HL-60/S4 treated with retinoic acid at 250 ng/mL for 4 days and 3 days (cell line): ENCODE data around the gene SKIC2.
"Not testable (repeated sequence)": the region's sequence is repeated elsewhere in the genome, so short reads cannot be mapped to it uniquely, and the experiment has no call there.

Source experiments
- in situ Hi-C: fragments of 300-500 bp; cut with MboI; formaldehyde crosslinking; loops from 2 replicates; pipeline ENCODE4 v1.7.0; 2022; ENCODE audit warnings: low sequenced_read_pairs

SKIC2 gene

DNA sequence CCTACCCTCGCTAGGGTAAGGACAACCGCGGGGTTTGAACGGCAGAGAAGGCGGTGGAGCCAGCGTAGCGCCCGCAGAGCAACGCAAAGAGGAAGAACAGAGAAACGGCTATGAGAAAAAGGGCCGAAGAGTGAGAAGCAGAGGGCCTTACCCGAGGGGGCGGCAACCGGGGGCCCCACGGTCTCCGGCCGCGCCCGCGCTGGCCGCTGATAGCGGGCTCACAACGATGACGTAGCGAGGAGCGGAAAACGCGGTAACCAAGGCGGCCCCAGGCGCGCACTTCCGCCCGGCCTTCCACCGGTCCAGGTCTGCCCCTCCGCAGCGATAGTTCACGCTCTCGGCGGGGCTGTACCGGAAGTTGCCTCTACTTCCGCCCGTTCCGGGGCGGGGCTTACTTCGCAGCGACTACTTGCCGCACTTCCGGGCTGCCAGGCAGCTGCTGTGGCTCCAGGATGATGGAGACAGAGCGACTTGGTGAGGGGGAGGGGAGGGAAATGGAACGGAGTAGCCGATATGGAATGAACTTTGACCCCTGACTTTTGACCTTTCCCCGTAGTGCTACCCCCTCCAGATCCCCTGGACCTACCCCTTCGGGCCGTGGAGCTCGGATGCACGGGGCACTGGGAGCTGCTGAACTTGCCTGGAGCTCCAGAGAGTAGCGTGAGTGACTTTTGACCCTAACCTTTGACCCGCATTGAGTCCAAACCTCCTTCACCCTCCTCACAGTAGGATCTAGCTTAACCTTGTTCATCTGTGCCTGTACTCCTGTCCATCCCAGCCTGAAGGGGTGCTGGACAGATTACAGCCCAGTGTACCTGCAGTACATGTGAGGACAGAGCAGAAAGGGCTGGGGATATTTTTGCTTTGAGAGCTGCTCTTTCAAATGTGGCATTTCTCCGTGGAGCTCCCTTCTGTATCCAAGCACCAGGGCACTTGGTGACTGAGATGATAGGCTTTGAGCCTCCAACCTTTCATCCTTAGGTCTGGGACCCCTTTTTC lies at the start of gene SKIC2, which contains the start of gene NELFE:
TSS of gene SKIC2 (plus strand) at position 435 of the 999 bp plus-strand sequence. CDS start at position 453, 18 bp downstream.
TSS of gene NELFE (minus strand) at position 231 of the 999 bp plus-strand sequence. CDS start 525 bp downstream, outside the sequence.
- in situ Hi-C loops, result no loop called here

DNA sequence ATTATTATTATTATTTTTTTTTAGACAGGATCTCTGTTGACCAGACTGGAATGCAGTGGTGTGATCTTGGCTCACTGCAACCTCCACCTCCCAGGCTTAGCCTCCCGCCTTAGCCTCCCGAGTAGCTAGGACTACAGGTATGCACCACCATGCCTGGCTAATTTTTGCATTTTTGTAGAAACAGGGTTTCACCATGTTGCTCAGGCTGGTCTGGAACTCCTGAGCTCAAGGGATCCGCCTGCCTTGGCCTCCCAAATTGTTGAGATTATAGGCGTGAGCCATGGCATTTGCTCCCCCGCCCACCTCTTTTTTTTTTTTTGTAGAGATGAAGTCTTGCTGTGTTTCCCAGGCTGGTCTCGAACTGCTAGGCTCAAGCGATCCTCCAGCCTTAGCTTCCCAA lies 49.7 kb upstream of the SKIC2 start:
- in situ Hi-C loops, result not testable (repeated sequence)

DNA sequence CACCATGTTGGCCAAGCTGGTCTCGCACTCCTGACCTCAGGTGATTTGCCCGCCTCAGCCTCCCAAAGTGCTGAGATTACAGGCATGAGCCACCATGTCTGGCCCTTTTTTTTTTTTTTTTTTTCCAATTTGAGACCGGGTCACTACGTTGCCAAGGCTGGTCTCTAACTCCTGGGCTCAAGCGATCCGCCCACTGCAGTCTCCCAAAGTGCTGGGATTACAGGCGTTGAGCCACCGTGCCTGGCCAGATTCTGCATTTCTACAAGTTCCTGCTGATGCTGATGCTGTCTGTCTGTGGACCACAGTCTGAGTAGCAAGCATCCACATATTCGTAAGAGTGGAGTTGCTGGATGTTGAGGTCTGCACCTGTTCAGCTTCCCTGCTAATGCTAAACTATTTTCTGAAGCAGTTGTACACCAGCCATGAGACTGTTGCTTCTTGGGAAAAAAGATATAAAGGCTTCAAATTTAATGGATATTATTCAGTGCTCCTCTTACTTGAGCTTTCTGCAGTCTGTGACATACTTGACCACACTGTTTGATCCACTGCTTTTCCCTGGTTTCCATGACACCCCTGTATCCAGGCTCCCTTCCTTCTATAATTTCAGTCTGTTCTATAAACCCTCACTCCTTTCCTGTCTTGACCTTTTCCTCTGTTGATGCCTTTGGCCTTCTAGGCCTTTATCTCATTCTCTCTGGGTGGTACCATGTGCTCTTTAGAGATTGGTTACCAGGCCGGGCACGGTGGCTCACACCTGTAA lies 47.0 kb upstream of the SKIC2 start:
- in situ Hi-C loops, result no loop called here

DNA sequence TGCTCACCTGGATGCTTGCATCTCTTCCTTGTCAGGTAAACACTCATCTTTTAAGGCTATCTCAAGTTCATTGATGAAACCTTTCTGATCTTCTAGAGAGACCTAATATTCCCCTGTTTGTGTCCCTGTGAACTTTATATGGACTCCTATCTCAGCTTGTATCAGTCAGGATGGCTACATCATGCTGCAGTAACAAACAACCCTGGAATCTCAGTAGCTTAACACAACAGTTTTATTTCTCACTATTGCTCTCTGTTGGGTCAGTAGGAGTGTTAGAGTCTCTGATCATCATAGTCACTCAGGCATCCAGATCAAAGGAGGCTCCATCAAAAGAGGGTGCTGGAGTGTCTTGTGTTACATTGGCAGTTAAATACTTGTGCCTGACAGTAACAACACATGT lies 43.6 kb upstream of the SKIC2 start:
- in situ Hi-C loops, result no loop called here

DNA sequence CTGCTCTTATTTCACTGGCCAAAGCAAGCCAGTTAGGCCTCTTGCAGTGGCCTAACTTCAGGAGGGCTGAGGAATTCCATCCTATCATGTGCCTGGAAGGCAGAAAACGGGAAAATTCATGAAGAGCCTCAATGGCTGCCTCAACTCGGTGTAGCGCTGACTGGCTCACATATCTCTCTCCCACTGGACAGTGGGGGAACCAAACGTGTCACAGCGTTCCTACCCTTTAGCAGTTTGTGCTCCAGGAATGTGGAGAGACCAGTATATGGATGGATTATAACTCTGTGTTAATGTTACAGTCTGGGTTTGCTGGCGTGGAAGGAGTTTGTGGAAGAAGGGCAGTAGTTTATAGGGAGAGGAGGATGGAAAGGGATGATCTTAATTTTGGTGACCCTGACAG lies 43.2 kb upstream of the SKIC2 start:
- in situ Hi-C loops, result no loop called here

DNA sequence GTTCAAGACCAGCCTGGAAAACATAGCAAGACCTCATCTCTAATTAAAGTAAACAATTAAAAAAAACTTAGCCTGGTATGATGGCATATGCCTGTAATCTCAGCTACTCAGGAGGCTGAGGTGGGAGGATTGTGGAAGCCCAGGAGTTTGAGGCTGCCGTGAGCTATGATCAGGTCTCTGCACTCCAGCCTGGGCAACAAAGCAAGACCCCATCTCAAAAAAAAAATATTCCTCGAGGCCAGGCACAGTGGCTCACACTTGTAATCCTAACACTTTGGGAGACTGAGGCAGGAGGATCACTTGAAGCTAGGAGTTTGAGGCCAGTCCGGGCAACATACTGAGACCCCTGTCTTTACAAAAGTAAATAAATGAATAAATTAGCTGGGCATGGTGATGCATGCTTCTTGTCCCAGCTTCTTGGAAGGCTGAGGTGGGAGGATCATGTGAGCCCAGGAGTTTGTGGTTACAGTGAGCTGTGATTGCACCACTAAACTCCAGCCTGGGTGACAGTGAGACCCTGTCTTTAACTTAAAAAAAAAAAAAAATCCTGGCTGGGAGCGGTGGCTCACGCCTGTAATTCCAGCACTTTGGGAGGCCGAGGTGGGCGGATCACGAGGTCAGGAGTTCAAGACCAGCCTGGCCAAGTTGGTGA lies 40.8 kb upstream of the SKIC2 start:
- in situ Hi-C loops, result no loop called here

DNA sequence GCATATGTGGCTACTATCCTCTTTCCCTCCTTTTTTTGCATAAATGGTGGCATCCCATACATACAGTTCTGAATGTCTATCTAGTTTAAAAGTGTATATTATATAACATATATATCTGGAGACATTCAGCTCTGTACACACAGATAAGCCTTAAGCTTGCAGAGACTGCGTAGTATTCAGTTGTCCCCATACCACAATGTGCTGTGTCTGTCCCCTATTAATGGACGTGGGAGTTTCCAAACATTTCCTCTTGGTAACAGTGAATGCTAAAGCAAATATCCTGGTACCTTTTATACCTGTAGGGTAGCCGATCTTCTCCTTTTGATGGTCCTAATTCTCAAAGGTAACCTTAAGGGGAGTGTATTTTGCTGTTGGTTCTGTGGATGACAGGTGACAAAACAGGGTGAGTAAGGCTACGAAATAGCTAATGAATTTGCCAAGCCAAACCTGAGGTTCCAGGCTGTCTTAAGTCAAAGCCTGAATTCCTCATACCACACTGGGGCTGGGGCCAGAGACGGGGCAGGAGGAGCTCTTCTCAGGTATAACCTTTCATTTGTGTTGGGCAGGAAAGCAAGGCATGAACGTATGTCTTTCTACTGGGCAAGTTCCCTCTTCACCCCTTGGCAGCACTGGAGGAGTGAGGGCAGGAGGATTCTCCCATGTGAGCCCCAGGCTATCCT lies 39.2 kb upstream of the SKIC2 start:
- in situ Hi-C loops, result no loop called here

DNA sequence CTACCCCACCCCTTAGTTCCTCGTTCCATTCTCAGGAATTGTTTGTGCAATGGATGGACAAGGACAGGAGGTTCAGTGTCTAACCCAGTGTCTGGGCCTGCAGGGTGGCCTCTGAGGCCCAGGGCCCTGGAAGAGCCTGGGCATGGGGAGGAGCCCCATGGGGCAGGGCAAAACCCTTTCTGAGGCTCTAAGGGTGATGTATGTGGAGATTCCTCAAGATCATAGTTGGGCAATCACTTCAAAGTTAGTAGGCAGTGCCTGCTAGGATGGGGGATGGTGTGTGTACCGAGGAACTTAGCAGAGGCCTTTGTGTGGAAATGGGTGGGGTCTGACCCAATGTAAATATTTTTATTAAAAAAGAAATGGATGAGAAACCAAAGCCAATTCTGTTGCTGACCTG lies 38.2 kb upstream of the SKIC2 start:
- in situ Hi-C loops, result no loop called here

DNA sequence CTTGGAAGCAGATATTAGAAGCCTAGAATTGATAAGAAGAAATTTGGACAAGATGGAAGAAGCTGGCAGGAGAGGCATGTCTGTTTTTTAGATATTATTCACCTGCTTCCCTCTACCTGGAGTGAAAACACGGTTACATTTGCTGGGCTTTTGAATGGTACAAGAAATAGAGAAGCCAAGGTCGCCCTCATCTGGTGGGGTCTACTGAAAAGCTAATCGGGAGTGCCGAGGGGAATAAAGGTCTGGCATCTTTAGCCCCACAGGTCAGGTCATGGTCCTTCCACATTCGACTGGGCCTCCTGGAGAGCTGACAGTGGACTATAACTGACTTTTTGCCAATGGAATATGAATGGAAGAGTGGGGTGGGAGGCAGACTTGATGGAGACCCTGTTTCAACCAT lies 36.0 kb upstream of the SKIC2 start:
- in situ Hi-C loops, result no loop called here

DNA sequence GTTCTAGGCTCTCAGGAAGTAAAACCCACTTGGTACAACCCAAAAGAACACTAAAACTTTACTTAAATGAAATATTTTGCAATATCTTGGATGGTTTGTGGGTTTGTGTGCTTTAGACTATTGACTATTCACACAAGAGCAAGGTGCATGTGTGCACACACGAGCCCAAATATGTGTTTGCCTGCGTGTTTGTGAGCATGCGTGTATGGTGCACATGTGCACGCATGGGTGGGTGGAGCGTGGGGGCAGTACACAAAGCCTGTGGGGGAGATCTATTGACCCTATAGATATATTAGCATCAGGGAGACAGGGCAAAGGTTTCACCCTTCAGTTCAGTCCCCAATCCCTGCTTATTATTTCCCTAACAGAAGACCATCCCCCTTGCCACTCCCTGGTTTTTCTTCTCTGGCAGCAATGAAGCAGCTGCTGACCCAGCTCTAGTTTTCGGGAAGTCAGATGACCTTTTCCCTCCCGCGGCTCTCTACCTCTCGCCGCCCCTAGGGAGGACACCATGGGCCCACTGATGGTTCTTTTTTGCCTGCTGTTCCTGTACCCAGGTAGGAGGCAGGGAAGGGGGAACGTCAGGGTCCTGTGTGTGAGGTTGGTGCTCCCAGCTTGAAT lies 31.6 kb upstream of the SKIC2 start, which contains the start of gene C2:
TSS of gene C2 (plus strand) at position 476 of the 621 bp plus-strand sequence. CDS start at position 512, 36 bp downstream.
- in situ Hi-C loops, result no loop called here

DNA sequence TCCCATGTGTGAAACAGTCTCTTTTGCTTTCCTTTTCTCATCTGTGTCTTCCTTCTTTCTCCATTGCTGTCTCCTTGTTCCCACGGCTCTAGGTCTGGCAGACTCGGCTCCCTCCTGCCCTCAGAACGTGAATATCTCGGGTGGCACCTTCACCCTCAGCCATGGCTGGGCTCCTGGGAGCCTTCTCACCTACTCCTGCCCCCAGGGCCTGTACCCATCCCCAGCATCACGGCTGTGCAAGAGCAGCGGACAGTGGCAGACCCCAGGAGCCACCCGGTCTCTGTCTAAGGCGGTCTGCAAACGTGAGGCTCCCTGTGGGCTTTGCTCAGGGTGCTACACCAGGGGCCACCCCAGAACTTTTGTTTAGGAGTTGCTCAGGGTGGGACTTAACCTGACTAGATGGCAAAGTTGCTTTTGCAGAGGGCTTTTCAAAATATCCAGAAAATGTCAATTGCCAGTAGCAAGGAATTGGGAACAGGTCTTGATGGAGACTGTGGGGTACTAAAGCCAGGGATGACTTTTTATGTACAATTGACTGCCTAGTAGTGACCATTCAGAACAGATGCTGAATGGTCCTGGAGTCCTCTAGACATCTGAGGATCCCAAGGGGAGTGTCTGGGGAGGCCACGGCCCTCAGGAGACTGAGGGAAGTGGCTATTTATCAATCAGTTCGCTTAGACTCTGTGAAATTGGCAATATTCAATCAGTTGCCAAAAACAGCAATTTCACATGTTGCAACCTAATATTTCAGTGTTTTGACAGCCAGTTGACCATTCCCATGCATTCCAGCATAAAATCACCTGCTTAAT lies 30.9 kb upstream of the SKIC2 start:
- in situ Hi-C loops, result no loop called here

DNA sequence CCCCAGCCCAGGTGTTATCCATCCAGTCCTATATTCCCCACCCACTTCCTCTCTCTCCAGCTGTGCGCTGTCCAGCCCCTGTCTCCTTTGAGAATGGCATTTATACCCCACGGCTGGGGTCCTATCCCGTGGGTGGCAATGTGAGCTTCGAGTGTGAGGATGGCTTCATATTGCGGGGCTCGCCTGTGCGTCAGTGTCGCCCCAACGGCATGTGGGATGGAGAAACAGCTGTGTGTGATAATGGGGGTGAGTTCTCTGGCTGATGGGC lies 30.4 kb upstream of the SKIC2 start:
- in situ Hi-C loops, result no loop called here

DNA sequence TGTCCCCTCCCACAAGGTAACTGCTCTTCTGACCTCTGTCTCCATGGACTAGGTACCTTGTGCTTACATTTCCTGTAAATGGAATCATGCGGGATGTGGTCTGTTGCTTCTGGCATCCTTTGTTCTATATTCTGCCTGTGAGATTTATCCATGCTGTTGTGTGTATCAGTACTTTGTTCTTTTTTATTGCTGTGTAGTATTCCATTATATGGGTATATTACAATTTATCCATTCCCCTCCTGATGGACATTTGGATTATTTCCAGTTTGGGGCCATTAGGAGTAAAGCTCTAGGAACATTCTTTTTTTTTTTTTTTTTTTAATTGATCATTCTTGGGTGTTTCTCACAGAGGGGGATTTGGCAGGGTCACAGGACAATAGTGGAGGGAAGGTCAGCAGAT lies 28.0 kb upstream of the SKIC2 start:
- in situ Hi-C loops, result no loop called here

DNA sequence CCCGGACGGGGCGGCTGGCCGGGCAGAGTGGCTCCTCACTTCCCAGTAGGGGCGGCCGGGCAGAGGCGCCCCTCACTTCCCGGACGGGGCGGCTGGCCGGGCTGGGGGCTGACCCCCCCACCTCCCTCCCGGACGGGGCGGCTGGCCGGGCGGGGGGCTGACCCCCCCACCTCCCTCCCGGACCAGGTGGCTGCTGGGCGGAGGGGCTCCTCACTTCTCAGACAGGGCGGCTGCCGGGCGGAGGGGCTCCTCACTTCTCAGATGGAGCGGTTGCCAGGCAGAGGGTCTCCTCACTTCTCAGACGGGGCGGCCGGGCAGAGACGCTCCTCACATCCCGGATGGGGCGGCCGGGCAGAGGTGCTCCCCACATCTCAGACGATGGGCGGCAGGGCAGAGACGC lies 26.8 kb upstream of the SKIC2 start:
- in situ Hi-C loops, result not testable (repeated sequence)

DNA sequence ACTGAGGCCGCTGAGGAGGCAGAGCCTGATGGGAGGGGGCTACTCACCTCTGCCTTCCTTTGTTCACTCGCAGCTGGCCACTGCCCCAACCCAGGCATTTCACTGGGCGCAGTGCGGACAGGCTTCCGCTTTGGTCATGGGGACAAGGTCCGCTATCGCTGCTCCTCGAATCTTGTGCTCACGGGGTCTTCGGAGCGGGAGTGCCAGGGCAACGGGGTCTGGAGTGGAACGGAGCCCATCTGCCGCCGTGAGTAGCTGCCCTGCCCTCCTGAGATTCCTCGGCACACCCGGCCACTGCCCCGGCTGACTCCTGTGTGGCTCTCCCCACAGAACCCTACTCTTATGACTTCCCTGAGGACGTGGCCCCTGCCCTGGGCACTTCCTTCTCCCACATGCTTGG lies 25.4 kb upstream of the SKIC2 start:
- in situ Hi-C loops, result no loop called here

DNA sequence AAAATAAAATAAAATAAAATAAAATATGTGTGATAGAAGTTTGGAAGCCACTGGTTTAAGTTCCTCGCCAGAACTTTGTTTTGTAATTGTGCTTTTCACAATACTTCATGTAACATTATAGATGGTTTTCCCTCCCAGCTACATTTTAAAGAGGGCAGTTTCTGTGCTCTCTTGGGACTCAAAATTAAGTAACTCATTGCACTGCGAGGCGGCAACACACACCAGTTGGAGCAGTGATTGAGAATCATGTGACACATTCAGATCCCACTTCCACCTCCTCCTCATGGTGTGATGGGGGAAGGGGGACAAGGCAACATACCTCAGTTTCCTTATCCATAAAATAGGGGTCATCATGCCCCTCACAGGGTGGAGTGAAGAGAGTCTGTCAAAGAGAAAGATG lies 24.0 kb upstream of the SKIC2 start:
- in situ Hi-C loops, result no loop called here

DNA sequence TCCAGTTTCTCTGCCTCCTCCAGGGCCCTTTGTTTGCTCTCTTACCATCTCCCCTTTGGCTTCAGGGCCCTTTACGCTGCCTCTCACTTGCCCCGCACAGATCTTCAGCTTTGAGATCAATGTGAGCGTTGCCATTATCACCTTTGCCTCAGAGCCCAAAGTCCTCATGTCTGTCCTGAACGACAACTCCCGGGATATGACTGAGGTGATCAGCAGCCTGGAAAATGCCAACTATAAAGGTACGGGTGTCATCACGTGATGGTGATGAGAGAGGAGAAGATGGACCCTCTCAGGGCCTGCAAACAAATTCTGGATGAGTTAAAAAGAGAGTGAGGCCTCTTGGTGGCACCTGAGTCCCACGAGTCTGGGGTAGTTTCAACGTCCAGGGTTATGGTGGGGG lies 23.2 kb upstream of the SKIC2 start:
- in situ Hi-C loops, result no loop called here

DNA sequence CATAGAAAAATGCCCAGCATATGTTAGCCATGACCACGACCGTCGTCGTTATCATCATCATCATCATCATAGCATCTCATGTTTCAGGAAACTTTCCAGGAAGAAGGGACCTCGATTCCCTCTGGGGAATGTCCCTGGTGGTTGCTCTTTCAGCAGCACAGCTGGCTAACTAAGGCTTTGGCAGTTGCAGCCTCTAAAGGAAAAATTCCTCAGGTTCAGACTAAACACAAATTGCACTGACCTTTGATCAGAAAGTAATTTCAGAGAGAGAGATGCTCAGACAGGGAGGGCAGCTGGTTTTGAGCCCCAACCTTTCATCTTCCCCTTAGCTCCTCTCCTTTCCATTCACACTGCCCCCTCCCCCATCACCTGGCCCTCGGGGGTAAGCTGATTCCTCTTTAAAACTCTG lies 18.7 kb upstream of the SKIC2 start:
- in situ Hi-C loops, result no loop called here

DNA sequence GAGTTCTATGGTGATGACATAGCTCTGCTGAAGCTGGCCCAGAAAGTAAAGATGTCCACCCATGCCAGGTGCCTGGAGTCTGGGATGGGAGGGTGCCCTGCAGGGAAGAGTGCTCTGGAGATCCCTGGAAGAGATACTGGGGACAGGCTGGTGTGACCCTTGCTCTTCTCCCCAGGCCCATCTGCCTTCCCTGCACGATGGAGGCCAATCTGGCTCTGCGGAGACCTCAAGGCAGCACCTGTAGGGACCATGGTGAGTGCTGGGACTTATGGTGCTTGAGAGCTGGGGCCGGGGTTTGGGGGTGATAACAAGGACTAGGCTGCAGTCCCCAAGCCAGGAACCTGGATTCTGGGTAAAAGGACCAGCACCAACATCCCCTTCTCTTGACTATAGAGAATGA lies 15.2 kb upstream of the SKIC2 start:
- in situ Hi-C loops, result no loop called here

DNA sequence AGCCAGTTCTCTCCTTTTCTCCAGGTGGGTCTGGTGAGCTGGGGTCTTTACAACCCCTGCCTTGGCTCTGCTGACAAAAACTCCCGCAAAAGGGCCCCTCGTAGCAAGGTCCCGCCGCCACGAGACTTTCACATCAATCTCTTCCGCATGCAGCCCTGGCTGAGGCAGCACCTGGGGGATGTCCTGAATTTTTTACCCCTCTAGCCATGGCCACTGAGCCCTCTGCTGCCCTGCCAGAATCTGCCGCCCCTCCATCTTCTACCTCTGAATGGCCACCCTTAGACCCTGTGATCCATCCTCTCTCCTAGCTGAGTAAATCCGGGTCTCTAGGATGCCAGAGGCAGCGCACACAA lies 13.8 kb upstream of the SKIC2 start:
- in situ Hi-C loops, result no loop called here
